Osteoblast (primary cell): ENCODE results near the gene KCND2. TPM values are rescaled to one million over a fixed set of nuclear protein-coding genes. Genes with fewer than 3 reads are reported as not detected.

Experiments used
- DNase-seq: peaks from one replicate; pipeline ENCODE4 v3.0.0; 2011; ENCODE audit warnings: low spot score, mixed read lengths; ENCODE audit not compliant: insufficient read length; ENCODE audit errors: missing footprints
- H2AFZ ChIP-seq: 2 replicates; pipeline ENCODE4 v1.6.0; 2011; ENCODE audit warnings: mild to moderate bottlenecking, low read length
- H3K27ac ChIP-seq: 2 replicates; pipeline ENCODE4 v1.5.1; 2011; ENCODE audit warnings: mild to moderate bottlenecking, low read depth, low read length, moderate library complexity
- H3K27me3 ChIP-seq: 2 replicates; pipeline ENCODE4 v1.6.0; 2012; ENCODE audit warnings: mild to moderate bottlenecking, control low read depth, inconsistent platforms, low read length, moderate library complexity; ENCODE audit not compliant: insufficient read depth
- H3K36me3 ChIP-seq: 2 replicates; pipeline ENCODE4 v1.5.1; 2011; ENCODE audit warnings: mild to moderate bottlenecking, low read length, control low read depth, moderate library complexity; ENCODE audit not compliant: insufficient read depth
- H3K4me1 ChIP-seq: 2 replicates; pipeline ENCODE4 v1.5.1; 2011; ENCODE audit warnings: mild to moderate bottlenecking, low read length, control low read depth, moderate library complexity; ENCODE audit not compliant: insufficient read depth
- H3K4me2 ChIP-seq: 2 replicates; pipeline ENCODE4 v1.6.0; 2011; ENCODE audit warnings: mild to moderate bottlenecking, low read length; ENCODE audit not compliant: insufficient read depth
- H3K4me3 ChIP-seq: fragments of 200-600 bp; sonication (generic); 3 replicates; pipeline ENCODE4 v1.5.1; 2012; ENCODE audit warnings: mild to moderate bottlenecking, low read length, inconsistent platforms; ENCODE audit not compliant: insufficient read depth
- H3K79me2 ChIP-seq: 2 replicates; pipeline ENCODE4 v1.6.0; 2012; ENCODE audit warnings: mild to moderate bottlenecking, low read length, control low read depth, inconsistent platforms; ENCODE audit not compliant: insufficient read depth
- H3K9me3 ChIP-seq: 2 replicates; pipeline ENCODE4 v1.5.1; 2011; ENCODE audit warnings: low read depth, low read length, control low read depth
- H4K20me1 ChIP-seq: 2 replicates; pipeline ENCODE4 v1.6.0; 2012; ENCODE audit warnings: mild to moderate bottlenecking, low read length, control low read depth; ENCODE audit not compliant: insufficient read depth
- CTCF ChIP-seq: IDR thresholded peaks from 2 replicates; pipeline ENCODE4 v1.5.1; 2011; ENCODE audit warnings: mild to moderate bottlenecking, low read depth, low read length, moderate library complexity; ENCODE audit errors: extremely low read depth
- total RNA-seq: library from RNA; depleted of rRNA; stranded (reverse); fragments of >200 nt; gene quantifications from 2 replicates; pipeline ENCODE4 v1.2.3, GENCODE V29; 2012

The KCND2 gene
- total RNA-seq, 1 donor: 6.5 TPM

DNA sequence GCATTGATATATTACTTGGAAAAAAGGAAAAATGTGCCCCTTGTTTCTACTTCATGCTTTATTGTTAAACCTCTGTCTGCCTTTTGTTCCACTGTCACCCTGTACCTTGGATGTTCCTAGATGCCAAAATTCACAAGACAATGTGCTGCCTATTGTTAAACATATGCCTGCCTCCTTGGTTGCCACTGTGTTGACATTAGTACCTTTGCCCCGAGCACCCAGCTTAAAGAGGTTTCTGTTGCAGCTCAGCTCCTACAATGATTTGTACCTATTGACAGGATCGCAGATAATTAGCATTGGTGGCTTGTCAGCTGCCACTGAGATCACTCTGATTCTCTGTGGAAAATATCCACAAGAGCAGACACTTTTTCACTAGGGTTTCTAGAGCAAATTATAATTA is 188.0 kb downstream of the KCND2 start:
- Histone ChIP-seq H3K27ac (no peak overlapping the region), H3K9me3 (peaks cover 4% of the 10 kb centered on the region), H3K36me3 (no peaks in the 10 kb centered on the region), H3K79me2 (no peaks in the 10 kb centered on the region), H3K4me1 (no peaks in the 10 kb centered on the region), H2AFZ (no peak overlapping the region), H3K4me2 (no peak overlapping the region), H4K20me1 (no peaks in the 10 kb centered on the region), H3K27me3 (no peaks in the 10 kb centered on the region), H3K4me3 (no peak overlapping the region)
- no peak for TF ChIP-seq CTCF
- DNase-seq: no peak

DNA sequence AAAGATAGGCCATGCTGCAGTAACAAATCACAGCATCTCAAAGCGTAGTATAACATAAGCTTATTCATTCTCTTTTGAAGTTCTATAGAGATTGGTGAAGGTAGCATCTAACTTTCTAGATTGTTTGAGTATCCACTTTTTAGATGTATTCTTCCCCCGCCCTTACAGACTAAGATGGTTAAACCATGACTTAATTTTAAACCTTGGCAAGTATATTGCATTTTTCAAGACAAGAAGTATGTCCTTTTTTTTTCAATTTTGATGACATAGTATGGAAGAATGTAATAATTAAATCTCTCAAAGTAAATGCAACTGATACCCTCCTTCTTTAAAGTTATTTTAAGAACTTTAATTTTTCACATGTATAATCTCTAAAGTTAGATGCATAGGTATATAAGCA is 190.0 kb downstream of the KCND2 start:
- DNase-seq: no peak
- no peak overlapping the region for H3K4me3 ChIP-seq
- H2AFZ ChIP-seq: no peak overlapping the region

GRCh38 chr7:120464104-120464503 is 191.1 kb downstream of the KCND2 start:
- TF ChIP-seq CTCF: no peak
- Histone ChIP-seq H3K4me2 (no peak overlapping the region), H3K4me3 (no peak overlapping the region), H3K79me2 (no peaks in the 10 kb centered on the region), H2AFZ (no peak overlapping the region), H3K27ac (no peak overlapping the region), H3K27me3 (no peaks in the 10 kb centered on the region), H3K9me3 (peaks cover under 1% of the 10 kb centered on the region), H3K4me1 (no peaks in the 10 kb centered on the region), H4K20me1 (no peaks in the 10 kb centered on the region), H3K36me3 (no peaks in the 10 kb centered on the region)
- no peak for DNase-seq

More for the DNA sequence above, 190.0 kb downstream of the KCND2 start:
- H4K20me1 ChIP-seq: no peaks in the 10 kb centered on the region
- no peaks in the 10 kb centered on the region for H3K27me3 ChIP-seq
- TF ChIP-seq CTCF: no peak
- H3K79me2 ChIP-seq: no peaks in the 10 kb centered on the region
- no peaks in the 10 kb centered on the region for H3K36me3 ChIP-seq
- H3K4me1 ChIP-seq: no peaks in the 10 kb centered on the region
- H3K9me3 ChIP-seq: peaks cover 2% of the 10 kb centered on the region
- H3K27ac ChIP-seq: no peak overlapping the region
- no peak overlapping the region for H3K4me2 ChIP-seq

DNA sequence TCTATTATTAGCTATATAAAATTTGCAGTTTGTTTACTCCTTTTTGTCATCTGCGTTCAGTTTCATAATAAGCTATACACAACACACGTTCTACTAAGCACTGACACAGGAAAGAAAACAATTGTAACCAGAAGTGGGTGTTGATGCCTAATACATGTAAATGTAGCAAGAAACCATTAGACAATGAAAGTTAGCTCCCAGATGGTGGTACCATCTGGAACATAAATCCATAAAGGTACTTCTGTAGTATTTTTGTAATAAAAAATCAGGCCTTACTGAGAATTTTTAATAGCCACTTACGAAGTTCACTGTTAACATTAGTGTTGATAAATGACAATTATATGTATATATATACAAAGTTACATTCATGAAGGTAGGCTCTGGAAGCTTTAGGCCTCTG is 194.7 kb downstream of the KCND2 start:
- Histone ChIP-seq H3K4me2 (no peak overlapping the region), H3K4me1 (no peaks in the 10 kb centered on the region), H4K20me1 (no peaks in the 10 kb centered on the region), H2AFZ (no peak overlapping the region), H3K36me3 (no peaks in the 10 kb centered on the region), H3K27me3 (no peaks in the 10 kb centered on the region), H3K27ac (no peak overlapping the region), H3K4me3 (no peak overlapping the region), H3K79me2 (no peaks in the 10 kb centered on the region), H3K9me3 (no peaks in the 10 kb centered on the region)
- TF ChIP-seq CTCF: no peak
- no peak for DNase-seq
